Adrenal gland (tissue), 12 donors: Measurements from ENCODE around the gene SCUBE1. TPM values are rescaled to one million over a fixed set of nuclear protein-coding genes. Genes with fewer than 3 reads are reported as not detected.

Source experiments
- DNase-seq, 7 donors: peaks; one replicate each; pipeline ENCODE4 v3.0.0-alpha.2; 2019 to 2020
- H3K27ac ChIP-seq, 5 donors: fragments of 200-600 bp; sonication (generic) in 4 of 5; 1 replicate in 3 of 5; 2 replicates in 2 of 5; pipeline versions ENCODE4 v1.5.1 to v1.8.0; 2016 to 2020; ENCODE audit warnings: mild to moderate bottlenecking in 1 of 5
- H3K27me3 ChIP-seq: fragments of 200-600 bp; 2 replicates; pipeline ENCODE4 v1.8.0; 2021
- H3K36me3 ChIP-seq, 2 donors: fragments of 200-600 bp; replicated peaks in 1 of 2; 1 replicate in 1 of 2; 2 replicates in 1 of 2; pipeline versions ENCODE4 v1.5.1 to v1.8.0; 2018 to 2022
- H3K4me1 ChIP-seq, 2 donors: fragments of 200-600 bp; replicated peaks in 1 of 2; 1 replicate in 1 of 2; 2 replicates in 1 of 2; pipeline versions ENCODE4 v1.5.1 to v1.8.0; 2018 to 2021
- H3K4me3 ChIP-seq, 4 donors: fragments of 200-600 bp; sonication (generic) in 3 of 4; one replicate each; pipeline ENCODE4 v1.5.1; 2016 to 2018
- H3K9me3 ChIP-seq, 3 donors: fragments of 200-600 bp; sonication (generic) in 1 of 3; replicated peaks in 1 of 3; 1 replicate in 2 of 3; 2 replicates in 1 of 3; pipeline versions ENCODE4 v1.5.1 to v1.8.0; 2016 to 2021
- CTCF ChIP-seq, 6 experiments: fragments of 450-650 bp in 4 of 6; fragments of 200-600 bp in 2 of 6; sonication (generic) in 1 of 6; IDR thresholded peaks; 1 replicate in 5 of 6; 2 replicates in 1 of 6; pipeline versions ENCODE4 v1.5.1 to v1.8.0; 2016 to 2021; ENCODE audit warnings: antibody characterized with exemption in 6 of 6, mild to moderate bottlenecking in 2 of 6, moderate library complexity in 1 of 6
- POLR2A ChIP-seq, 2 donors: fragments of 450-650 bp; IDR thresholded peaks; one replicate each; pipeline ENCODE4 v1.6.1; 2017; ENCODE audit warnings: antibody characterized with exemption in 2 of 2, mild to moderate bottlenecking in 2 of 2, moderate library complexity in 1 of 2
- WGBS, 4 donors: extraction: QIAGEN DNeasy Blood & Tissue Kit in 2 of 4; methylation state at CpG; one replicate each; pipeline versions ENCODE4 v1.1.5 to v1.1.7; 2013 to 2017; 5-methylcytosine and 5-hydroxymethylcytosine counted together
- intact Hi-C, 2 donors: fragments of 100-400 bp; cut with DNase I; formaldehyde crosslinking; loops; one replicate each; pipeline versions ENCODE4 v1.14.1 to v1.15.0; 2022 to 2023
- polyA plus RNA-seq, 3 donors: library from polyadenylated mRNA; stranded (reverse); fragments of 200-250 nt in 2 of 3; fragments of 350-450 nt in 1 of 3; fragmentation: Illumina TruSeq in 1 of 3; extraction: RNeasy Lipid Tissue Mini Kit (QIAGEN cat#74804) in 1 of 3; gene quantifications; one replicate each; pipeline ENCODE4 v1.2.3, GENCODE V29; 2013 to 2014
- total RNA-seq, 9 donors: library from RNA; depleted of rRNA in 4 of 9; stranded (reverse); fragments of >200 nt in 4 of 9; fragments of 120-200 nt in 1 of 9; fragmentation: NEBNext Ultra II Directional in 1 of 9; extraction: Animal tissue kit (Norgen Biotek cat#: 25700) in 1 of 9; gene quantifications; one replicate each; pipeline versions ENCODE4 v1.1.0 to v1.2.4, GENCODE V29; 2013 to 2023
- donor health status: healthy with polysubstance abuse.
- donor health status: Bipolar disorder and iron deficiency.
- donor health status: DM: yes; HTN: yes; CAD: no.
- donor health status: DM: no; HTN: no; CAD: no.
- donor health status: DM: no; HTN: no; CAD: no.
- donor health status: DM: yes; HTN: yes; CAD: no.

The SCUBE1 gene
- total and polyA plus RNA-seq, 12 donors: 1.4 to 34.0 (median 8.8) TPM

- Histone ChIP-seq H3K27ac (no peak overlapping the region), H3K4me1 (peaks cover 0 to 7% of the 10 kb centered on the region in 2 donors), H3K27me3 (no peaks in the 10 kb centered on the region), H3K4me3 (no peak overlapping the region), H3K36me3 (no peaks in the 10 kb centered on the region), H3K9me3 (no peaks in the 10 kb centered on the region)
- WGBS, 4 donors: 85 to 91% (median 89%) methylated on average over 17 to 18 of the region's 18 CpGs
- no peak for TF ChIP-seq POLR2A (IDR thresholded peaks at IDR 0.05)
- no peak for TF ChIP-seq CTCF (IDR thresholded peaks at IDR 0.05)
- DNase-seq: no peak
- intact Hi-C loops: no loop called here
Measured at GRCh38 chr22:43304831-43305590, 38.2 kb downstream of the SCUBE1 start.

GRCh38 chr22:43303751-43304150 is 39.4 kb downstream of the SCUBE1 start:
- H3K36me3 ChIP-seq: no peaks in the 10 kb centered on the region
- H3K4me3 ChIP-seq: no peak overlapping the region
- intact Hi-C loops: no loop called here
- peaks cover 0 to 7% of the 10 kb centered on the region in 2 donors for H3K4me1 ChIP-seq
- no peak for DNase-seq
- 91 to 94% (median 92%) methylated on average over 11 of the region's 11 CpGs for WGBS, 4 donors
- no peak for TF ChIP-seq POLR2A (IDR thresholded peaks at IDR 0.05)
- no peak for TF ChIP-seq CTCF (IDR thresholded peaks at IDR 0.05)
- no peaks in the 10 kb centered on the region for H3K9me3 ChIP-seq
- H3K27ac ChIP-seq: no peak overlapping the region
- H3K27me3 ChIP-seq: no peaks in the 10 kb centered on the region

GRCh38 chr22:43303166-43303565 is 40.0 kb downstream of the SCUBE1 start:
- WGBS, 4 donors: 93 to 95% (median 94%) methylated on average over 6 to 8 of the region's 8 CpGs
- intact Hi-C loops: no loop called here
- H3K27me3 ChIP-seq: no peaks in the 10 kb centered on the region
- TF ChIP-seq CTCF (IDR thresholded peaks at IDR 0.05) (no peak), POLR2A (IDR thresholded peaks at IDR 0.05) (no peak)
- H3K36me3 ChIP-seq: no peaks in the 10 kb centered on the region
- no peak for DNase-seq
- no peak overlapping the region for H3K27ac ChIP-seq
- no peaks in the 10 kb centered on the region for H3K9me3 ChIP-seq
- H3K4me1 ChIP-seq: peaks cover 0 to 7% of the 10 kb centered on the region in 2 donors
- H3K4me3 ChIP-seq: no peak overlapping the region

- no peak for DNase-seq
- TF ChIP-seq POLR2A (IDR thresholded peaks at IDR 0.05): no peak
- TF ChIP-seq CTCF (IDR thresholded peaks at IDR 0.05): no peak
Measured at GRCh38 chr22:43302531-43303041, 40.6 kb downstream of the SCUBE1 start.

More at GRCh38 chr22:43302531-43303041, 40.6 kb downstream of the SCUBE1 start:
- 80 to 86% (median 85%) methylated on average over 9 to 12 of the region's 12 CpGs for WGBS, 4 donors
- peaks cover 0 to 7% of the 10 kb centered on the region in 2 donors for H3K4me1 ChIP-seq
- H3K4me3 ChIP-seq: no peak overlapping the region
- no peaks in the 10 kb centered on the region for H3K9me3 ChIP-seq
- intact Hi-C loops: no loop called here
- no peaks in the 10 kb centered on the region for H3K36me3 ChIP-seq
- H3K27ac ChIP-seq: peak overlapping the region in 1 of 5 donors; percentile 15
- H3K27me3 ChIP-seq: no peaks in the 10 kb centered on the region
